C4-2B (cell line): ENCODE measurements around the gene CD19.
"Not testable (repeated sequence)": the region's sequence is repeated elsewhere in the genome, so short reads cannot be mapped to it uniquely, and the experiment has no call there.

Source experiments
- H3K27ac ChIP-seq: fragments of 450-650 bp; 2 replicates; pipeline ENCODE4 v1.5.1; 2017
- ZFX ChIP-seq: fragments of 450-650 bp; IDR thresholded peaks from 2 replicates; pipeline ENCODE4 v1.6.1; 2017
- TF ChIP-seq, protein P1 (sequence below): fragments of 450-650 bp; conservative IDR thresholded peaks from 2 replicates; pipeline ENCODE4 v1.5.1; 2017; ENCODE audit warnings: mild to moderate bottlenecking

Gene CD19

DNA sequence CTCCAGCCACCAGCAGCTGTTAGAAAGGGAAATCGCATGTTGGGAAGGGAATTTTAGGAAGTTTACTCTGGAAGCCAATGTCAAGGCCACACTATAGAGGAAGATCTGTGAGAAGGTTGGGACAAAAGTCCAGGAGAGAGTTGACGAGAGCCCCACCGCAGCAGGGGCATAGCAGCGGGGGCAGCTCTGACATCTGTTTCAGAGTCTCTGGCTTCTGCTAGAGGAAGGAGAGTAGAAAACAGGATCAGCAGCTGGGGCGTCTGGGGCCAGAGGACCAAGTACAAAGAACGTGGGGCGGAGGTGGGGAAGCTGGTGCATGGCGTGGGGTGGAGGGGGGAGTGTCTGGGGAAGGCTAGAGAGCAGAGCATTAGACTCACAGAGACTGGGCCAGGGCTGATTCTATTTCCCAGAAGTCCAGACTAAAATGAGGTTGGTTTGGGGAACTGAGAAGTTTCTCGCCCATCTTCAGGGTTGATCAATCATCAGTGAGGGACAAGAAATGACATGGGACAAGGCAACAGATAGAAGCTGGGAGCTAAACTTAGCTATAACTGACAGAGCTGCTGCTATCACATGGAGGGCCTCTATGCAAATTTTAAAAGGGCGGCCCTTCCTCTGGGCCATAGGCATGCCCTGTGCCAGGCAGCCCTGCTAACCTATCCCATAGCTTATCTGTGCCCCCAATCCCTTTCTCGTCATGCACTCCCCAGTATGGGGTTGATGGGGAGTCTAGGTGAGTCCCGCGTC, 7.9 kb upstream of the CD19 start:
- TF ChIP-seq, protein P1, sequence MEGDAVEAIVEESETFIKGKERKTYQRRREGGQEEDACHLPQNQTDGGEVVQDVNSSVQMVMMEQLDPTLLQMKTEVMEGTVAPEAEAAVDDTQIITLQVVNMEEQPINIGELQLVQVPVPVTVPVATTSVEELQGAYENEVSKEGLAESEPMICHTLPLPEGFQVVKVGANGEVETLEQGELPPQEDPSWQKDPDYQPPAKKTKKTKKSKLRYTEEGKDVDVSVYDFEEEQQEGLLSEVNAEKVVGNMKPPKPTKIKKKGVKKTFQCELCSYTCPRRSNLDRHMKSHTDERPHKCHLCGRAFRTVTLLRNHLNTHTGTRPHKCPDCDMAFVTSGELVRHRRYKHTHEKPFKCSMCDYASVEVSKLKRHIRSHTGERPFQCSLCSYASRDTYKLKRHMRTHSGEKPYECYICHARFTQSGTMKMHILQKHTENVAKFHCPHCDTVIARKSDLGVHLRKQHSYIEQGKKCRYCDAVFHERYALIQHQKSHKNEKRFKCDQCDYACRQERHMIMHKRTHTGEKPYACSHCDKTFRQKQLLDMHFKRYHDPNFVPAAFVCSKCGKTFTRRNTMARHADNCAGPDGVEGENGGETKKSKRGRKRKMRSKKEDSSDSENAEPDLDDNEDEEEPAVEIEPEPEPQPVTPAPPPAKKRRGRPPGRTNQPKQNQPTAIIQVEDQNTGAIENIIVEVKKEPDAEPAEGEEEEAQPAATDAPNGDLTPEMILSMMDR = no peak
- TF ChIP-seq ZFX = no peak
- peak overlapping the region; percentile 86 for H3K27ac ChIP-seq

DNA sequence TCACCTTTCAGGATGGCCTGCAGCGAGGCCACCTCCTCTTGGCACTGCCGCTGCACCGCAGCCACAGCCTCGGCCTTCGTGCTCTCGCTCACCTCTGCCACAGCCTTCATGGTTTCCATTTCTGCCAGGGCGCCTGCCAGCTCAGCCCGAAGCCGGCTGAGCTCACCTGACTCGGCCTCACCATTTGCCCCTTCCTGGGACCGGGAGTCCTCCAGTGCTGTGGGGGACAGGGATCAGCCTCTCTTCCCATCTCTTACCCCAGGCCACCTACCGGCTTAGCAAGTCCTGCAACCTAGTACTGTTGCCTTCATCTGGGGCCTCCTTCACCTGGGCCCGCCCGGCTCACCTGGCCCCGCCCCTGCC, 7.4 kb upstream of the CD19 start:
- peak overlapping the region; percentile 86 for H3K27ac ChIP-seq
- TF ChIP-seq, protein P1 = no peak; the same call in 1 of the 2 replicates
- peak; percentile 55; the same call in 1 of the 2 replicates for TF ChIP-seq ZFX

DNA sequence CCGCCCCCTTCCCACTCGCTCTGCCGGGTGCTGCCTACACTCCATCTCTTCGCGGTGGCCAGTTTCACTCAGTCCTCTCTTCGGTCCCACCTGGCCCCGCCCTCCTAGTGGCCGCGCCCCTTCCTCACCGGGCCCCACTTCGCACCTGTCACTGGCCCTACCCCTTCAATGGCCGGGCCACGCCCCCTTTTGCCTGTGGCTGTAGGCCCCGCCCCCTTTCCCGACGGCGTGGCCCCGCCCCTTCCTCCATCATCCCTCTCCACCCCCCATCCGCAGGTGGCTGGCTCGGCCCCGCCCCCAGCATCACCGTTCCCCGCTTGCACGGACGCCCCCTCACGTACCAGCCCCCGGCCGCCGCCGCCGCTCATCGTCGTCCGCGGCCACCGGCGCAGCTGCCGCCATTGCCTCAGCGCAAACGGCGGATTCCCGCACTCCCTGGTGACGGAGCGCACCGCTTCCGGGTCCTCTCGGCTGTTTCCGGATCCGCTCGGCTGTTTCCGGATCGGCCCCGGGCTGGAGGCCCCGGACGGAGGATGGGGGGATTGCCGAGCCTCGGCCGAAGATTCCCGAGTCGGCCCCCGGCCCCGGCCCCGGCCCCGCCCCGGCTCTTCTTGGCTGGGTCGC, 6.9 kb upstream of the CD19 start, which contains the start of gene RABEP2:
RABEP2 (minus strand) TSS at position 477 of the 624 bp plus-strand sequence; CDS start at position 402, 75 bp downstream.
- no peak for TF ChIP-seq ZFX
- TF ChIP-seq, protein P1 = no peak; the same call in 1 of the 2 replicates
- H3K27ac ChIP-seq = peak within 1 kb of the TSS; percentile 86

DNA sequence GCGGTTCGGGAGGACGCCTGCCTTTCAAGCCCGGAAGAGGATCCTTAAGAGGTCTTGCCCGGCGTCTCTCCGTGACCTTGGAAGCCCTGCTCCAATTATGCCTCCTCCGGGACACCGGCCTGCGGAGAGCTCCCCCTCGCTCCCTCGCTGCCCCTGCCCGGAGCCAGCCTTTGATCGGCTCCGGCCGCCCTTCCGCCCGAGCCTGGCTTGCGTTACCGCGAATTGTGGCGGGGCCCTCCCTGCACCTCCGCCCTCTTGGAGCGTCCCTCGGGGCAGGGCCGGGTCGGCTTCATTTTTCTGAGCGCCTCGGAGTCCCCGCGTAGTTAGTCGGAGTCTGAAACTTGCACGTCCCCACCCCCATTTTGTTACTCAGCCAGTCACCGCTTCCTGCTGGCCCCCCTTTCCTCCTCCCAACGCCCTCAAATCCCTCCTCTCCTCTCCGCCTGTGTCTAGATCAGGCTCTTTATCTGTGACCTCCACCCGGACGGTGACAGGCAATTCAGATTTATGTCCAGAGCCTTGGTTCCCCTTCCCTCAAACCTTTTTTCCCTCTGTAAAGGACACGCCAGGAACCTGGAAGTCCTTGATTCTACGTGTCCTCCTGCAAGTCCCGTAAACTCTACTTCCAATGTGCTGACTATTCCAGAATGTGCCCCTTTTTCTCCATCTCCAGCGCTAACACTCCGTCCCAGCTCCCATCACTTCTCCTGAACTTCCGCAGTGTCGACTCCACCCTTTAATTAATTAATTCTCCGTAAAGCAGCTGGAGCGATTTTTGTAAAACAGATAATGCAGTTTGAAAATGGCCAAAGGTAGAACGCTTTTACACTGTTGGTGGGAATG, 6.2 kb upstream of the CD19 start:
- TF ChIP-seq, protein P1 = no peak
- peak; percentile 44; the same call in 1 of the 2 replicates for TF ChIP-seq ZFX
- H3K27ac ChIP-seq = peak overlapping the region; percentile 86

DNA sequence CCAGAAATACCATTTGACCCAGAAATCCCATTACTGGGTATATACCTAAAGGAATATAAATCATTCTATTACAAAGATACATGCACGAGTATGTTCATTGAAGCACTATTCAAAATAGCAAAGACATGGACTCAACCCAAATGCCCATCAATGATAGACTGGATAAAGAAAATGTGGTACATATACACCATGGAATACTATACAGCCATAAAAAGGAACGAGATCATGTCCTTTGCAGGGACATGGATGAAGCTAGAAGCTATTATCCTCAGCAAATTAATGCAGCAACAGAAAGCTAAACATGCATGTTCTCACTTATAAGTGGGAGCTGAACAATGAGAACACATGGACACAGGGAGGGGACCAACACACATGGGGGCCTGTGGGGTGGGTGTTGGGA, 5.5 kb upstream of the CD19 start:
- not testable (repeated sequence) for H3K27ac ChIP-seq

DNA sequence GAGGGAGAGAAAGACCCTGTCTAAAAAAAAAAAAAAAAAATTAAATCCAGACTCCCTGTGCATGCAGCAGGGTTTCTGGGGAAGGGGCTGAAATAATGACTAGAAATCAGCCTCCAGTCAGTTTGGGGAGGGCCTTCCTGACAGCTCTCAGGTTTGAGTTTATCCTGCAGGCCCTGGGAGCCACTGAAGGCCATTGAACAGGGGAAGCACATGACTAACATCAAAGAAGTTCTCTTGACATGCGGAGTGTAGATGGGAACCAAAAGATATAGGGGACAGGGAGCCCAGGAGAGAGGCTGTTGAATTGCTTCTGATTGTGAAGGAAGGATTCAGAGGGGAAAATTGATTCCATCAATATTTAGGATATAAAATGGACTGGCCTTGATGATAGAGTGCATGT, 4.0 kb upstream of the CD19 start:
- H3K27ac ChIP-seq = no peak overlapping the region
- no peak for TF ChIP-seq ZFX
- TF ChIP-seq, protein P1 = no peak

DNA sequence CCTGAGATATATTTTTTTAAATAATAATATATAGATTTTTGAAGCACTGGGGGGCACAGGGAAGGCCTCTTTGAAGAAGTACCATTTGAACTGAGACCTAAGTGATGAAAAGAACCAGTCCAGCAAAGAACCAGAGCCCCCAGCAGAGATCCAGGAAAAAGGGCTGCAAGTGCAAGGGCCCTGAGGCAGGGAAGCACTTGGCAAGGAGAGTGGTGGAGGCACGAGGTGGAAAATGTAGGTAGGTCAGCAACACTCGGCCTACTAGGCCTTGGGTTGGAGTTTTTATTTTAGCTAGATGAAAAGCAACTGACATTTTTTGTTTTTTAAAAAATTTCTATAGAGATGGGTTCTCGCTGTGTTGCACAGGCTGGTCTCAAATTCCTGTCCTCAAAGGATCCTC, 1.6 kb upstream of the CD19 start:
- TF ChIP-seq, protein P1 = no peak
- TF ChIP-seq ZFX = no peak
- no peak overlapping the region for H3K27ac ChIP-seq
